Keratinocyte (primary cell): Measurements from ENCODE around the gene PRKCE. TPM values are rescaled to one million over a fixed set of nuclear protein-coding genes. Genes with fewer than 3 reads are reported as not detected.

Source experiments
- DNase-seq: peaks from one replicate; pipeline ENCODE4 v3.0.0-alpha.2; 2011; ENCODE audit warnings: low read depth, missing footprints, low spot score
- FAIRE-seq: peaks from 2 replicates; lab custom pipeline; 2011; peaks lifted over from hg19 to GRCh38; lab: Jason Lieb, UNC
- H2AFZ ChIP-seq: 2 replicates; pipeline ENCODE4 v1.6.0; 2012; ENCODE audit warnings: low read length, control low read depth, inconsistent platforms; ENCODE audit not compliant: control insufficient read depth
- H3K27ac ChIP-seq: 2 replicates; pipeline ENCODE4 v1.5.1; 2011; ENCODE audit warnings: low read length; ENCODE audit not compliant: control insufficient read depth, insufficient read depth
- H3K27me3 ChIP-seq: 3 replicates; pipeline ENCODE4 v1.6.0; 2011; ENCODE audit warnings: low read length; ENCODE audit not compliant: control insufficient read depth, insufficient read depth; ENCODE audit errors: extremely low read depth
- H3K36me3 ChIP-seq, 2 experiments: 2 replicates in 1 of 2; 3 replicates in 1 of 2; pipeline ENCODE4 v1.5.1; 2011; ENCODE audit warnings: low read length in 2 of 2, mild to moderate bottlenecking in 1 of 2; ENCODE audit not compliant: control insufficient read depth in 2 of 2, insufficient read depth in 2 of 2; ENCODE audit errors: extremely low read depth in 1 of 2
- H3K4me1 ChIP-seq: 3 replicates; pipeline ENCODE4 v1.5.1; 2011; ENCODE audit warnings: low read length; ENCODE audit not compliant: control insufficient read depth, insufficient read depth; ENCODE audit errors: extremely low read depth
- H3K4me2 ChIP-seq: 3 replicates; pipeline ENCODE4 v1.6.0; 2011; ENCODE audit warnings: low read depth, low read length; ENCODE audit not compliant: control insufficient read depth, insufficient read depth; ENCODE audit errors: extremely low read depth
- H3K4me3 ChIP-seq, 3 experiments: fragments of 200-600 bp in 1 of 3; sonication (generic) in 1 of 3; 2 replicates in 2 of 3; 3 replicates in 1 of 3; pipeline ENCODE4 v1.5.1; 2011 to 2016; ENCODE audit warnings: low read length in 3 of 3, mild to moderate bottlenecking in 3 of 3, control low read depth in 2 of 3, inconsistent platforms in 1 of 3, low read depth in 1 of 3, mixed read lengths in 1 of 3, mixed run types in 1 of 3, moderate library complexity in 1 of 3; ENCODE audit not compliant: control insufficient read depth in 2 of 3, insufficient read depth in 2 of 3; ENCODE audit errors: extremely low read depth in 1 of 3
- H3K79me2 ChIP-seq: 2 replicates; pipeline ENCODE4 v1.6.0; 2012; ENCODE audit warnings: low read length; ENCODE audit not compliant: control insufficient read depth, insufficient read depth
- H3K9ac ChIP-seq: 3 replicates; pipeline ENCODE4 v1.6.0; 2011; ENCODE audit warnings: low read length; ENCODE audit not compliant: control insufficient read depth, insufficient read depth; ENCODE audit errors: extremely low read depth
- H3K9me1 ChIP-seq: 3 replicates; pipeline ENCODE4 v1.6.0; 2011; ENCODE audit warnings: low read length; ENCODE audit not compliant: control insufficient read depth, insufficient read depth; ENCODE audit errors: extremely low read depth
- H3K9me3 ChIP-seq: 2 replicates; pipeline ENCODE4 v1.5.1; 2012; ENCODE audit warnings: low read depth, low read length; ENCODE audit not compliant: control insufficient read depth
- H4K20me1 ChIP-seq: 3 replicates; pipeline ENCODE4 v1.6.0; 2011; ENCODE audit warnings: low read length; ENCODE audit not compliant: control insufficient read depth, insufficient read depth; ENCODE audit errors: extremely low read depth
- CTCF ChIP-seq, 3 experiments: IDR thresholded peaks in 1 of 3; conservative IDR thresholded peaks in 1 of 3; optimal IDR thresholded peaks in 1 of 3; 2 replicates in 2 of 3; 3 replicates in 1 of 3; pipeline versions ENCODE3 to v1.5.1; 2011; ENCODE audit warnings: low read length in 3 of 3, mild to moderate bottlenecking in 3 of 3, moderate library complexity in 2 of 3, control low read depth in 1 of 3, inconsistent platforms in 1 of 3; ENCODE audit not compliant: insufficient read depth in 2 of 3; ENCODE audit errors: extremely low read depth in 1 of 3
- EZH2 ChIP-seq: IDR thresholded peaks from one replicate; pipeline ENCODE4 v1.6.1; 2012; ENCODE audit warnings: inconsistent platforms, mild to moderate bottlenecking, low read length, moderate library complexity
- dilution Hi-C: fragments of 300-500 bp; cut with MboI; formaldehyde crosslinking; loops from one replicate; pipeline ENCODE4 v1.7.0; 2020; ENCODE audit warnings: low sequenced_read_pairs; ENCODE audit not compliant: extremely low pct_ligation_motif_present
- polyA plus RNA-seq, 5 experiments: library from polyadenylated mRNA; depleted of rRNA in 3 of 5; stranded (reverse) in 3 of 5; stranded (forward) in 1 of 5; unstranded in 1 of 5; fragments of >200 nt; gene quantifications; 1 replicate in 1 of 5; 2 replicates in 3 of 5; 3 replicates in 1 of 5; pipeline versions ENCODE4 v1.2.1 to v1.2.3, GENCODE V29; 2011 to 2012; ENCODE audit warnings: missing spikeins in 2 of 5, low read depth in 1 of 5, low replicate concordance in 1 of 5

PRKCE gene
- polyA plus RNA-seq, 1 donor (not counting 4 experiments of a cell fraction or from before 2014, with no cell fraction given) = 2.0 TPM

- no peak for FAIRE-seq
- no peak for TF ChIP-seq CTCF (optimal IDR thresholded peaks at IDR 0.05 in 1 of 3, IDR thresholded peaks at IDR 0.05 in 1 of 3, conservative IDR thresholded peaks at IDR 0.05 in 1 of 3; ENCODE audit: extremely low read depth in 1 of 3, insufficient read depth in 2 of 3, low read length in 3 of 3)
- no peak for TF ChIP-seq EZH2
- no peaks in the 10 kb centered on the region for H3K9me1 ChIP-seq
- H3K4me2 ChIP-seq = no peak overlapping the region
- dilution Hi-C loops = no loop called here
- H4K20me1 ChIP-seq = no peaks in the 10 kb centered on the region
- peaks cover 12% of the 10 kb centered on the region for H3K27me3 ChIP-seq
- H3K9me3 ChIP-seq = no peaks in the 10 kb centered on the region
- no peak overlapping the region for H3K27ac ChIP-seq
- H3K4me1 ChIP-seq = no peaks in the 10 kb centered on the region
- no peak overlapping the region for H3K4me3 ChIP-seq
- DNase-seq = no peak
- H3K36me3 ChIP-seq = no peaks in the 10 kb centered on the region
- H3K79me2 ChIP-seq = no peaks in the 10 kb centered on the region
- no peak overlapping the region for H2AFZ ChIP-seq
- H3K9ac ChIP-seq = no peak overlapping the region
These were observed 15.5 kb upstream of the PRKCE start for GRCh38 chr2:45636008-45636407.

GRCh38 chr2:45637440-45637839, 14.0 kb upstream of the PRKCE start:
- FAIRE-seq (no peak), DNase-seq (no peak)
- peaks cover 12% of the 10 kb centered on the region for H3K27me3 ChIP-seq
- H3K36me3 ChIP-seq = no peaks in the 10 kb centered on the region
- no peak overlapping the region for H3K27ac ChIP-seq
- no peak overlapping the region for H3K4me2 ChIP-seq
- H3K4me3 ChIP-seq = no peak overlapping the region
- H3K9me3 ChIP-seq = no peaks in the 10 kb centered on the region
- dilution Hi-C loops = no loop called here
- peaks cover 2% of the 10 kb centered on the region for H3K4me1 ChIP-seq
- TF ChIP-seq EZH2 = no peak
- no peaks in the 10 kb centered on the region for H3K79me2 ChIP-seq
- no peak overlapping the region for H2AFZ ChIP-seq
- no peaks in the 10 kb centered on the region for H4K20me1 ChIP-seq
- H3K9ac ChIP-seq = no peak overlapping the region
- H3K9me1 ChIP-seq = no peaks in the 10 kb centered on the region

- FAIRE-seq = no peak
- dilution Hi-C loops = no loop called here
These were observed 10.9 kb upstream of the PRKCE start for GRCh38 chr2:45640576-45640975.

More at GRCh38 chr2:45640576-45640975, 10.9 kb upstream of the PRKCE start:
- Histone ChIP-seq H3K4me3 (no peak overlapping the region), H2AFZ (no peak overlapping the region), H3K9ac (no peak overlapping the region), H3K9me1 (no peaks in the 10 kb centered on the region), H4K20me1 (no peaks in the 10 kb centered on the region), H3K27ac (no peak overlapping the region), H3K27me3 (peaks cover 14% of the 10 kb centered on the region), H3K9me3 (no peaks in the 10 kb centered on the region), H3K4me1 (peaks cover 6% of the 10 kb centered on the region), H3K4me2 (no peak overlapping the region), H3K79me2 (no peaks in the 10 kb centered on the region), H3K36me3 (no peaks in the 10 kb centered on the region)
- TF ChIP-seq CTCF (optimal IDR thresholded peaks at IDR 0.05 in 1 of 3, IDR thresholded peaks at IDR 0.05 in 1 of 3, conservative IDR thresholded peaks at IDR 0.05 in 1 of 3; ENCODE audit: extremely low read depth in 1 of 3, insufficient read depth in 2 of 3, low read length in 3 of 3) = no peak
- TF ChIP-seq EZH2 = no peak
- no peak for DNase-seq
